ENCODE measurements around the gene DENND5B. TPM values are rescaled to one million over a fixed set of nuclear protein-coding genes. Genes with fewer than 3 reads are reported as not detected.
"Not testable (repeated sequence)": the region's sequence is repeated elsewhere in the genome, so short reads cannot be mapped to it uniquely, and the experiment has no call there.

DENND5B gene
- total RNA-seq, 1 donor from 2014 or later, result 7.8 TPM

- DNase-seq (ENCODE audit: low read depth, low spot score), result no peak
Measured at GRCh38 chr12:31557707-31558106, 33.2 kb downstream of the DENND5B start.

DNA sequence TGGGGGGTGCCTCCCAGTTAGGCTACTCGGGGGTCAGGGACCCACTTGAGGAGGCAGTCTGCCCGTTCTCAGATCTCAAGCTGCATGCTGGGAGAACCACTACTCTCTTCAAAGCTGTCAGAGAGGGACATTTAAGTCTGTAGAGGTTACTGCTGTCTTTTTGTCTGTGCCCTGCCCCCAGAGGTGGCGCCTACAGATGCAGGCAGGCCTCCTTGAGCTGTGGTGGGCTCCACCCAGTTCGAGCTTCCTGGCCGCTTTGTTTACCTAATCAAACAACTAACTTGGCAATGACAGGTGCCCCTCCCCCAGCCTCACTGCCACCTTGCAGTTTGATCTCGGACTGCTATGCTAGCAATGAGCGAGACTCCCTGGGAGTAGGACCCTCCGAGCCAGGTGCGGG lies 35.5 kb downstream of the DENND5B start:
- DNase-seq (ENCODE audit: low read depth, low spot score), result not testable (repeated sequence)

- DNase-seq (ENCODE audit: low read depth, low spot score), result not testable (repeated sequence)
Measured at GRCh38 chr12:31550590-31550989, 40.3 kb downstream of the DENND5B start.

DNA sequence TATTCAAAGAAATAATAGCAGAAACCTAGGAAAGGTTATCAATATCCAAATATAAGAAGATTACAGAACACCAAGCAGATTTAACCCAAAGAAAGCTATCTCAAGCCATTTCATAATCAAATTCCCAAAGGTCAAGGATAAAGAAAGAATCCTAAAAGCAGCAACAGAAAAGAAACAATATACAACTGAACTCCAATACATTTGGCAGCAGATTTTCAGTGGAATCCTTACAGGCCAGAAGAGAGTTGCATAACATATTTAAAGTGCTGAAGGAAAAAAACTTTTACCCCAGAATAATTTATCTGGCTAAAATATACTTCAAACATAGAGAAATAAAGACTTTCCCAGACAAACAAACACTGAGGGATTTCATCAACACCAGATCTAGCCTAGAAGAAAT lies 54.3 kb downstream of the DENND5B start:
- DNase-seq (ENCODE audit: low read depth, low spot score), result no peak

GRCh38 chr12:31533470-31533869 lies 57.5 kb downstream of the DENND5B start:
- DNase-seq (ENCODE audit: low read depth, low spot score), result no peak

GRCh38 chr12:31531893-31532292 lies 59.0 kb downstream of the DENND5B start:
- no peak for DNase-seq (ENCODE audit: low read depth, low spot score)

DNA sequence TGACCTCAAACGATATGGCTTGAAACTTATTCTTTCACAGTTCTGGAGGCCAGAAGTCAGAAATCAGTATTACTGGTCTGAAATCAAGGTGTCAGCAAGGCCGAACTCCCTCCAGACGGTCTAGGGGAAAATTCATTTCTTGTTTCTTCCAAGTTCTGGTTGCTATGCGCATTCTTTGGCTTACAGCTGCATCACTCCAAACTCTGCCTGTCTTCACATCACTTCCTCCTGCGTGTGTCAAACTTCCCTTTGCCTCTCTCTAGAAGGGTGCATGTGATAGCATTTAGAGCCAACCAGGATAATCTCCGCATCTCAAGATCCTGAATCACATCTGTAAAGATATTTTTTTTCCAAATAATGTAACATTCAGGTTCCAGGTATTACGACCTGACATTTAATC lies 62.8 kb downstream of the DENND5B start:
- no peak for DNase-seq (ENCODE audit: low read depth, low spot score)

- DNase-seq (ENCODE audit: low read depth, low spot score), result no peak
Measured at GRCh38 chr12:31527083-31527482, 63.9 kb downstream of the DENND5B start.

DNA sequence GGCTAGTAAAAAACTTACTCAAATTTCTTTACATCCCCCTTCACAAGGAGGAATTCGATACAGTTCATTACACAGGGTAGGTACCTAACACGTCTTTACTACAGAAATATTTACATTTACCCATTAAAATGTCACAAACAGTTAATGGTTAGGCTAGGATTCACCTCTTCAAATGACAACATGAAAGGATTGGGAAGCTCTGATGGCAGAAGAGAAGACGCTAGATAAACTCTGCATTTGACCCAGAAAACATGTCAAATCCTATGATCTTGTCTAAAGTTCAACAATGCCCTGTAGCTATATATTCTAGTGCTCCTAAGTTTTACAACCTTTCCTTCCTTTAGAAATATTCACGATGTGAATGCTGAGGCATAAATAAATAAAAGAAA lies 64.8 kb downstream of the DENND5B start:
- DNase-seq (ENCODE audit: low read depth, low spot score), result no peak

DNA sequence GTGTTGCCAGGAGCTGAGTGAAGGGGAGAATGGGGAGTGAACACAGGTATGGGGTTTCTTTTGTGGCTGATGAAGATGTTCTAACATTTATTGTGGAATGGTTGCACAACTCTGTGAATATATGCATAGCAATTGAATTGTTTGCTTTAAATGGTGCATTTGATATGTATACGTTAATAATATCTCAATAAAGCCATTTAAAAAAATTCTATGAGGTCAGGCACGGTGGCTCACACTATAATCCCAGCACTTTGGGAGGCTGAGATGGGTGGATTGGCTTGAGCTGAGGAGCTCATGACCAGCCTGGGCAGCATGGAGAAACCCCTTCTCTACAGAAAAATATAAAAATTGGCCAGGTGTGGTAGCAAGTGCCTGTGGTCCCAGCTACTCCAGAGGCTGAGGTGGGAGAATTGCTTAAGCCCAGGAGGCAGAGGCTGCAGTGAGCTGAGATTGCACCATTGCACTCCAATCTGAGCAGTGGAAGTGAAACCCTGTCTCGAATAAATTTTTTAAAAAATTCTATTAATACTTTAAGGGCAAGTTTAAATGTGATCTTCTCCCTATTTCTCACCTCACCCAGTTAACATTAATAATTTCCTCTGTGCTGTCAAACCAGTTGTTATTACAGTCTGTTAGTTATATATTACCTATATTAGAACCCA lies 65.3 kb downstream of the DENND5B start:
- no peak for DNase-seq (ENCODE audit: low read depth, low spot score)

DNA sequence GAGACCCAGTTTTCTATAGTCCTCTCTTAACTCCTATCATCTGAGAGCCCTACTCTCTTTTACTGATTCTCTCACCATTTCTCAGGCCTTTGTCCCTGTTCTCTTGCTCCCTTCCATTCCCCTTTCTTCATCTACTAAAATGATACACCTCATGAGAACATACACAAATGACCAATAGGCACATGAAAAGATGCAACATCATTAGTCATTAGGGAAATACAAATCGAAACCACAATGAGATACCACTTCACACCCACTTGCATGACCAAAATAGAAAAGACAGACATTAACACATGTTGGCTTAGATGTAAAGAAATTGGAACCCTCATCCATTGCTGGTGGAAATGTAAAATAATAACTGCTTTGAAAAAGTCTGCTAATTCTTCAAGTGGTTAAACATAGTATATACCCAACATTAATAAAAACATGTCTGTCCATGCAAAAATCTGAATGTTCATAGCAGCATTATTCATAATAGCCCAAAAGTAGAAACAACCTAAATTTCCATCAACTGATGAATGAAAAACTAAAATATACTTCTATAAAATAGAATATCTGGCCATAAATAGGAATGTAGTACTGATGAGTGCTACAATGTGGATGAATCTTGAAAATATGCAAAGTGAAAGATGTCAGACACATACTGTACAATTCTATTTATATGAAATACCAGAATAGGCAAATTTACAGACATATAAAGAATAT lies 66.0 kb downstream of the DENND5B start:
- no peak for DNase-seq (ENCODE audit: low read depth, low spot score)

DNA sequence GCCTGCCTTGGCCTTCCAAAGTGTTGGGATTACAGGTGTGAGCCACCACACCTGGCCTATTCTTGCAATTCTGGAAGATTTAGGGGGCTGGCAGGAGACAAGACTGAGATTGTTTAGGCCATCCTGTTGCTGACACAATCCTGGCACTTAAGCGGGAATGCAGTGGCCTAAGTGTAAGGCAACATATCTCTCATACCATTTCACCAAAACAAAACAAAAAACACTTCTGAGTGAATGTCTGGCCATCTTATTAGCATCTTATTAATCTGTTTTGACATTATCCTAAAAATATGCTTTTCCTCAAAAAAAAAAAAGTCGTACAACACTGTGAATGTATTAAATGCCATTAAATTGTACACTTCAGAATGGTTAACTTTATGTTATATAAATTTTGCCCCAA lies 67.6 kb downstream of the DENND5B start:
- DNase-seq (ENCODE audit: low read depth, low spot score), result no peak

GRCh38 chr12:31522607-31523006 lies 68.3 kb downstream of the DENND5B start:
- DNase-seq (ENCODE audit: low read depth, low spot score), result no peak

DNA sequence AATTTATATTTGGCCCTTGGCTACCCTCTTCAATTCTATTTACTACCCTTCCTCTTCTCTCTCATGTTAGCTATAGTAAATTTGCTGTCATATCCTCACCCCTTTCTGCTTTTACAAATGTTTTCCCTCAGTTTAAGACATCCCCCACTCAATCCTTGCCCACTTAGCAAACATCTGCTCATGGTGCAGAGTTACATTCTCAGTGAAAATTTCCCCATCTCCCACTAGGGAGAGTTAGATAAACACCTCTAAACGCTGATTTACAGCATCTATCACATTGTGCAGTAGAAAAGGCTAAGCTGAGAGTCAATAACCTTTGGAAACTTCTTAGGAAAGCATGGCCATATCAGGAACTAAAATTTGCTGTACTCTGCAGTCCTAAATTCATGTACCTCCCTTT lies 69.0 kb downstream of the DENND5B start:
- no peak for DNase-seq (ENCODE audit: low read depth, low spot score)

GRCh38 chr12:31519511-31519910 lies 71.4 kb downstream of the DENND5B start:
- no peak for DNase-seq (ENCODE audit: low read depth, low spot score)

GRCh38 chr12:31518680-31519227 lies 72.2 kb downstream of the DENND5B start:
- peak; percentile 94 for DNase-seq (ENCODE audit: low read depth, low spot score)

DNA sequence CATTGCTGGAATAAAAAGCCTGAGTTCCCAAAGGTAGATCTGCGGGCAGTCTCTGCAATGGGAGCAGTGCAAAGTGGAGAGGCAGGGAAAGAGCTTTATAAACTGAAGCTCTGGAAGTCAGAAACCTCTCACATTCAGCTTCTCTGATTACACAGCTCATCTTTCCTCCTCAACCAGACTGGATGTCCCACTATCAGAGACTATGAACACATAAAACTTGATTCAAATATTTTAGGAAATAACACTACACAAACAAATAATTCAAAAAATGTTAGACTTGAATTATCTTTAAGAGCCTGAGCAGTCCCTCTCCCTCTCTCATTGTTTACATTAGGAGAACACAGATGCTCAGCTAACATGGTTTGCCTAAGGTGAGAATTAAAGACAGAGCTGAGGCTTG lies 72.9 kb downstream of the DENND5B start:
- no peak for DNase-seq (ENCODE audit: low read depth, low spot score)

DNA sequence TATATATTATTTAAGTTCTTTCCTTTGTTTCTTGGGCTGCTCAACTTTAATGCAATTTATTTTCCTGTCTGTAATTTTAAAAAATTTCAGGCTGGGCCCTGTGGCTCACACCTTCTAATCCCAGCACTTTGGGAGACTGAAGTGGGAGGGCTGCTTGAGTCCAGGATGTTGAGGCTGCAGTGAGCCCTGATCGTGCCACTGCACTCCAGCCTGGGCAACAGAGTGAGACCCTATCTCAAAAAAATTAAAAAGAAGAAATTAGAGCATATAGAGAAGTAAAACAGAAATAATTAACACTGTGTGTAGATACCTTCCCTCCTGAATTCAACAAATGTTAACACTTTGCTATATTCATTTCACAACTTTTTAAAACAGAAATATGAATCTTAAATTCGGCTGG lies 74.2 kb downstream of the DENND5B start:
- no peak for DNase-seq (ENCODE audit: low read depth, low spot score)

- DNase-seq (ENCODE audit: low read depth, low spot score), result no peak
Measured at GRCh38 chr12:31514912-31515311, 76.0 kb downstream of the DENND5B start.

GRCh38 chr12:31510034-31510433 lies 80.9 kb downstream of the DENND5B start:
- DNase-seq (ENCODE audit: low read depth, low spot score), result no peak

GRCh38 chr12:31508436-31509150 lies 82.3 kb downstream of the DENND5B start:
- DNase-seq (ENCODE audit: low read depth, low spot score), result no peak

- no peak for DNase-seq (ENCODE audit: low read depth, low spot score)
Measured at GRCh38 chr12:31507966-31508365, 83.0 kb downstream of the DENND5B start.
